Vagina (tissue), 2 donors: ENCODE results near the gene FBXL16. TPM values are rescaled to one million over a fixed set of nuclear protein-coding genes. Genes with fewer than 3 reads are reported as not detected.

Source experiments
- DNase-seq, 2 donors: peaks; one replicate each; pipeline ENCODE4 v3.0.0-alpha.2; 2017; ENCODE audit errors: extremely low spot score in 2 of 2
- H3K27ac ChIP-seq: fragments of 200-600 bp; sonication (generic); one replicate; pipeline ENCODE4 v1.5.1; 2019
- H3K27me3 ChIP-seq: fragments of 200-600 bp; sonication (generic); one replicate; pipeline ENCODE4 v1.5.1; 2019
- H3K36me3 ChIP-seq, 2 donors: fragments of 200-600 bp; sonication (generic); one replicate each; pipeline ENCODE4 v1.5.1; 2017 to 2019
- H3K4me1 ChIP-seq: fragments of 200-600 bp; sonication (generic); one replicate; pipeline ENCODE4 v1.5.1; 2019
- H3K4me3 ChIP-seq, 2 donors: fragments of 200-600 bp; sonication (generic); 1 replicate in 1 of 2; 2 replicates in 1 of 2; pipeline ENCODE4 v1.5.1; 2016 to 2019
- H3K9me3 ChIP-seq: fragments of 200-600 bp; sonication (generic); one replicate; pipeline ENCODE4 v1.5.1; 2019
- CTCF ChIP-seq, 3 experiments: fragments of 450-650 bp in 2 of 3; fragments of 200-600 bp in 1 of 3; sonication (generic) in 1 of 3; IDR thresholded peaks; one replicate each; pipeline ENCODE4 v1.5.1; 2017 to 2019; ENCODE audit warnings: antibody characterized with exemption in 3 of 3, mild to moderate bottlenecking in 2 of 3, moderate library complexity in 2 of 3
- POLR2A ChIP-seq, 2 donors: fragments of 450-650 bp; IDR thresholded peaks; one replicate each; pipeline ENCODE4 v1.6.1; 2017; ENCODE audit warnings: antibody characterized with exemption in 2 of 2, mild to moderate bottlenecking in 2 of 2, moderate library complexity in 2 of 2
- POLR2AphosphoS5 ChIP-seq, 2 donors: sonication (generic); formaldehyde crosslinking; IDR thresholded peaks; one replicate each; pipeline ENCODE4 v1.9.0; 2017; ENCODE audit warnings: antibody characterized with exemption in 2 of 2, mild to moderate bottlenecking in 2 of 2, low read depth in 1 of 2; ENCODE audit not compliant: insufficient read depth in 1 of 2
- intact Hi-C: fragments of 100-400 bp; cut with DNase I; formaldehyde crosslinking; loops from one replicate; pipeline ENCODE4 v1.15.1; 2023
- total RNA-seq: library from RNA; depleted of rRNA; stranded (reverse); fragments of >200 nt; gene quantifications from one replicate; pipeline ENCODE4 v1.2.3, GENCODE V29; 2016

Gene FBXL16
- total RNA-seq, 1 donor from 2014 or later, result 4.4 TPM

DNA sequence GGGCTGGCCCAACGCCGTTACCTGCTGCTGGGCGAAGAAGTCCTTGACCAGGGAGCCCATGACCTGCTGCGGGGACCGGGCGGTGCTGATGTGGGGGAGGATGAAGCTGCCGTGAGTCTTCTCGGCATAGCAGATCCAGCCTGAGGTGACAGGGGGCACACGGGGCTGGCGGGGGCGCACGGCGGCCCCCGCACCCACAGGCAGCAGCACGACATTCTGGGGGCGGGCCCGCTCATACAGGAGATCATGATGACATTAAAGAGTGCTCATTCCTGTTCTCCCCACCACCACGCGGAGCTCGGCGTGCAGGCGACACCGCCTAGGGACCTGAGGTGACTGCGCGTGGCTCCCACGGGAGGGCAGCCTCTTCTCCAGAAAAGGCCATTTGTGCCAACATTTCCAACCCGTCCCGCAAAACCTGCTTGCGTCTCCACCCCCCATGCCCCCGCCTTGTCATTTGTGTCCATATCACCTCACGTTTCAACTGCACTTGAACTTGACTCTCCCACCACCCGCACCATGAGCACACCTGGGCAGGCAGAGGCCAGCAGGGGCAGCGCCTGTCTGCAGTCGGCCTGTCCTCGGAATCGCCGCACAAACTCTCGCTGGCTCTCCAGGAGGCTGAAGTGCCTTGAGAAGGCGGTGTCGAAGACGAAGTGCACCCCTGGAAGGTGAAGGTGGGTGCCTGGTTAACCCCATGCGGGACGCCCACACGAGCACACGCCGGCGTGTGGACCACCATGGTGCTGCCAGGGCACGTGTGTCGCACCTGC is 28.8 kb upstream of the FBXL16 start:
- DNase-seq, result no peak
- no peaks in the 10 kb centered on the region for H3K9me3 ChIP-seq
- TF ChIP-seq POLR2A (IDR thresholded peaks at IDR 0.05) (no peak), CTCF (IDR thresholded peaks at IDR 0.05) (no peak), POLR2AphosphoS5 (IDR thresholded peaks at IDR 0.05; ENCODE audit: insufficient read depth in 1 of 2, low read depth in 1 of 2) (no peak)
- H3K4me1 ChIP-seq, result peaks cover 11% of the 10 kb centered on the region
- intact Hi-C loops, result no loop called here
- no peak overlapping the region for H3K27ac ChIP-seq
- H3K27me3 ChIP-seq, result no peaks in the 10 kb centered on the region
- H3K4me3 ChIP-seq, result no peak overlapping the region
- H3K36me3 ChIP-seq, result peaks cover 0 to 44% of the 10 kb centered on the region in 2 donors

DNA sequence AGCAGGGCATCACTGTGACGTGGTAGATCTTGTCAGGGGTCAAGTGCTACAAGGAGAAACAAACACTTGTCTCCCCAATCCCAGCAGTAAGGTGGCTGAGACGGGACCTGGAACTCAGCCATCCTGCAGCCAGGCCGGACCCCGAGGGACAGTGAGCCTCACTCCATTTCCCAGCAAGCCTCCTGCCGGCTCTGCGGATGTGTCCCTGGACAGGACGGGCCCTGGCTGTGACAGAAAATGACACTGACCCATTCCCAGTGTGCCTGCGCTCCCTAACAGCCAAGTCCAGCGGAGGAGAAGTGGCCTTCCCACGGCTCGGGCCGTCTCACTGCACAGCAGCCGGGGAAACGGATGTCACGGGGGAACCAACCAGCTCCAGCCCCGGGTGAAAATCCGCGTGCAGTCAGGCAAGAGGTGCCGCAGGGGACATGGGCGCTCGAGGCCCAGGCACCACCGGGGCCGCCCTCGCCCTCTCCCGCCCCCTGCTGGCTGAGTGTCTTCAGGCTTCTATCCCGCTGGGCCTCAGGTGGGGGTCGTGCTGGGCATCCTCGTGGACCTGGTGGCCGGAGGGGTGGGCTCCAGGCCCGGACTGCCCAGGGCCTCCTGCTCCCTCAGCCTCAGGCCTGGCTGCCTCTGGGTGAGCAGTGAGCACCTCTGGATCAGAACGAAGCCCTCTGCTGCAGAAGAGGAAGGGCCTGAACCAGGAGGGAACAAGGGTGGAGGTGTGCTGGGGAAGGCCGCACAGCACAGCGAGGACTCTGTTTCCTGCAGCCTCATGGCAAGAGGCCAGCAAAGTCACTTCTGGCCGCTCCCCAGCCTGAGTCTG is 28.0 kb upstream of the FBXL16 start:
- H3K4me1 ChIP-seq, result peaks cover 16% of the 10 kb centered on the region
- no peaks in the 10 kb centered on the region for H3K9me3 ChIP-seq
- H3K27me3 ChIP-seq, result no peaks in the 10 kb centered on the region
- intact Hi-C loops, result no loop called here
- H3K27ac ChIP-seq, result no peak overlapping the region
- peaks cover 0 to 44% of the 10 kb centered on the region in 2 donors for H3K36me3 ChIP-seq
- no peak for TF ChIP-seq CTCF (IDR thresholded peaks at IDR 0.05)
- TF ChIP-seq POLR2AphosphoS5 (IDR thresholded peaks at IDR 0.05; ENCODE audit: insufficient read depth in 1 of 2, low read depth in 1 of 2), result no peak
- TF ChIP-seq POLR2A (IDR thresholded peaks at IDR 0.05), result no peak
- DNase-seq, result no peak
- no peak overlapping the region for H3K4me3 ChIP-seq

GRCh38 chr16:732936-733335 is 27.3 kb upstream of the FBXL16 start:
- Histone ChIP-seq H3K27me3 (no peaks in the 10 kb centered on the region), H3K27ac (no peak overlapping the region), H3K4me3 (no peak overlapping the region), H3K36me3 (peaks cover 0 to 44% of the 10 kb centered on the region in 2 donors), H3K9me3 (no peaks in the 10 kb centered on the region), H3K4me1 (peaks cover 20% of the 10 kb centered on the region)
- DNase-seq, result no peak
- intact Hi-C loops, result no loop called here
- TF ChIP-seq POLR2A (IDR thresholded peaks at IDR 0.05) (no peak), POLR2AphosphoS5 (IDR thresholded peaks at IDR 0.05; ENCODE audit: insufficient read depth in 1 of 2, low read depth in 1 of 2) (no peak), CTCF (IDR thresholded peaks at IDR 0.05) (no peak)

- Histone ChIP-seq H3K36me3 (peaks cover 0 to 40% of the 10 kb centered on the region in 2 donors), H3K9me3 (no peaks in the 10 kb centered on the region), H3K27ac (no peak overlapping the region), H3K4me3 (no peak overlapping the region), H3K27me3 (no peaks in the 10 kb centered on the region), H3K4me1 (peaks cover 20% of the 10 kb centered on the region)
- DNase-seq, result no peak
- intact Hi-C loops, result no loop called here
- TF ChIP-seq POLR2AphosphoS5 (IDR thresholded peaks at IDR 0.05; ENCODE audit: insufficient read depth in 1 of 2, low read depth in 1 of 2) (no peak), POLR2A (IDR thresholded peaks at IDR 0.05) (no peak), CTCF (IDR thresholded peaks at IDR 0.05) (no peak)
These were observed 26.7 kb upstream of the FBXL16 start for GRCh38 chr16:732332-732731.
